HG02763 (cell line): ENCODE measurements around the gene PLEKHA1.

Source experiments
- ATAC-seq: cut with Tn5 transposase; IDR thresholded peaks from one replicate; pipeline ENCODE4 v1.9.1; 2021; ENCODE audit warnings: mild to moderate bottlenecking, moderate library complexity; ENCODE audit not compliant: unreplicated experiment

Gene PLEKHA1

DNA sequence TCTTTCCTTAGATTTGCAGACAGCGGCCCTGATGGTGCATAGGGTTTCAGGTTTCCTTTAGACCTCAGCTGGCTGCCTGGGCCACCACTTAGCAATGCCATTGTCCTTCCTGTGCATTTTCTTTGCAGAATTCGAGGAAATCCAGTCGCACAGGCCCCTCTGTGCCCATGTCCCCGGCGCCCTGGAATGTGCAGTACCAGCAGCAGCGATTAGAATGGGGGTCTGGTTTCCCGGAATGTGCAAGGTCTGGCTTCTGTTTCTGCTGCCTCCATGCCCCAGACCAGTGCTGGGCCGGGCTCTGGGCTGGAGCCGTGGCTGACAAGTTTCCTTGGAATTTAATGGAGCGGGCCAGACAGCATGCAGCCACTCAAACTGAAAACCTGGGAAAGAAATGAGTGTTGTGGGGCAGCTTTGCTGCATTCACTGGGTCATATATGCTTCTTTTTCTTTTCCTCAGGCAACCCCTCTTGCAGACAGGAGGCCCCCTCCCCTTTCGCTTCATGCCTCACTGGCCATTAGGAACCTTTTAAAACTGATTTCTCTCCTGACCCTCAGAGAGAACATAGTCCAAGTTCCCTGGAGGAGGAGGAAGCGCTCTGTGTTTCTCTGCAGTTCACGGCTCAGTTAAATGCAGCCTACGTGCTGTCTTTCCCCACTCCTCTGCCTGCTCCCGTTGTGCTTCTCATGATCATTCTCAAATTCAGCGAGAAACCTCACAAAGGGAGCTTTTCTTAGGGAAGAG, 101.3 kb downstream of the PLEKHA1 start:
- no peak for ATAC-seq

DNA sequence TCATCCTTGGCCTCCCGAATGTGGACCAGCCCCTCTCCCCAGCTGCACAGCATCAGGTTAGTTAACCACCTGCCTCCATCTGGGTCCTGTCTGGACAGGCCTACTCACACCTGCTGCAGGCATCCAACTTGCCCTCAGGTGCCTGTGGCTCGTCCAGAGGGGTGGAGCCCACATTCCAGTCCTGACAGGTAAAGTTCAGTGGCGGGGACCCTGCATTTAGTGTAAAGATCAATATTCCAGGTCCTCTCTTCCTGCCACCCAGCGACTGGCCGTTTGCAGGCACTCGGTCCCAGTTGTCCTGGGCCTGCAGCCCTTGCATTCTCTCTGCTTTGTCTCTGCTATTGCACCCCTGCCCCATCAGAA, 101.8 kb downstream of the PLEKHA1 start:
- no peak for ATAC-seq

DNA sequence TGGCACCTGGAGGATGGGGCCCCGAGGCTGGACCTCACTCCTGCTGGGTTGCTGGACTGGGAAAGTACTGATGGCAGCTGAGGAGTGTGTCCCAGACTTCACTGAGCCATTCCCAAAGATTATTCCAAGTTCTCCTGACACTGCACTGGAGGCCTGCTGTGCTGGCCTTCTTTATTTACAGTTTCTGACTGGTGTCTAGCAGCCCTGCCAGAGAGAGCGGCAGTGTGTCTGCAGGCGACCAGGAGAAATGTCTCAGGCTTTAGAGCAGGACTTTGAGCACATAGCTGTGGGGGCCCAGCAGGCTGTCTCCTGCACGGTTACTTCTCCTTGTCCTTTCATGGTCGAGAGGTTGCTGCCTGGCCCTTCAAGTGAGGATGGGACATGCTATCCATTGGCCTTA, 102.9 kb downstream of the PLEKHA1 start:
- no peak for ATAC-seq

DNA sequence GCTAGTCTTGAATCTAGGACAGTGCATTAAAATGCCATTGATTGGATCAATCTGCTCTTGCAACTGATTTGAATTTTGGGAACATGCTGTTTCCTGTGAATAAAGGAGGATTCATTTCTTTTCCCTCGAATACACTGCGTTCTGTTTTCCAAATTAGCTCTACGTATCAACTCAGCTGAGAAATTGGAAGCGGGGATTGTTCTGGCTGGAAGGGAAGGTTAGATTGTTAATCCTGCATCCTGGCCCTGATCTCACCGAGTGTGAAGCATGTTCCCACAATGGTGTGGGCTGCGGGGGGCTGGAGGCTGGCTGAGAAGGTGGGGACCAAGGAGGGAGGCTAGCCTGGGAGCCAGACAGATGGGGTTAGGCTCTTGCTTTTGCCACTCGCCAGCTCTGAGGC, 104.5 kb downstream of the PLEKHA1 start:
- ATAC-seq: no peak

DNA sequence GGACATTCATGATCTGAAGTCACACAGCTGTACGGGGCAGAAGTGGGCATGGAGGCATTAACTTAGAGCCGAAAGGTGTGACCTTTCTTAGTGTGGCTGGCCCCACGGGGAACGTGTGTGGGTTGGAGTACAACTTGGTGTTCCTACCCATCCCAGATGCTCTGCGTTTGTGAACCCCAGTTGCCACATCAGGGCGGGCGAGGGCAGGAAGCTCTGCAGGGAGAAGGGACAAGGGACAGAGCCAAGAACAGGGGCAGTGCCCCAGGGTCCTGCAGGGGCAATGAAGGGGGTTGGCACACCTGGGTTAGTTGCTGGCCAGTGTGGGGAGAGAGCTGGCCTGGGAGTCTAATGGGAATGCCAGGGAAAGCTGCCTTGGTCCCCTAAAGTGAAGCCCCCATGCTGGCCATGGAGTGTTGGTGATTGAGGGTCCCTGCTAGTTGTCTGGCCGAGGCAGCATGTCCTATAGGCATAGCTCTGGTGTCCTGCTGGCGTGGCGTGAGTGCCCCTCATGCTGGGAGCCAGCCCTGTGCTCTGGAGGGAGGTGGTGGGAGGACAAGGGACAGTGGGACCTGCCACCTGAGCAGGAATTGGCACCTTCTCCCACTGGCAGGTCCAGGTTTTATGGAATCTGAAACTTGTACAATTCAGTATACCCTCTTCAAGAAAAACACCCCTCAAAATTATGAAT, 105.8 kb downstream of the PLEKHA1 start:
- no peak for ATAC-seq

DNA sequence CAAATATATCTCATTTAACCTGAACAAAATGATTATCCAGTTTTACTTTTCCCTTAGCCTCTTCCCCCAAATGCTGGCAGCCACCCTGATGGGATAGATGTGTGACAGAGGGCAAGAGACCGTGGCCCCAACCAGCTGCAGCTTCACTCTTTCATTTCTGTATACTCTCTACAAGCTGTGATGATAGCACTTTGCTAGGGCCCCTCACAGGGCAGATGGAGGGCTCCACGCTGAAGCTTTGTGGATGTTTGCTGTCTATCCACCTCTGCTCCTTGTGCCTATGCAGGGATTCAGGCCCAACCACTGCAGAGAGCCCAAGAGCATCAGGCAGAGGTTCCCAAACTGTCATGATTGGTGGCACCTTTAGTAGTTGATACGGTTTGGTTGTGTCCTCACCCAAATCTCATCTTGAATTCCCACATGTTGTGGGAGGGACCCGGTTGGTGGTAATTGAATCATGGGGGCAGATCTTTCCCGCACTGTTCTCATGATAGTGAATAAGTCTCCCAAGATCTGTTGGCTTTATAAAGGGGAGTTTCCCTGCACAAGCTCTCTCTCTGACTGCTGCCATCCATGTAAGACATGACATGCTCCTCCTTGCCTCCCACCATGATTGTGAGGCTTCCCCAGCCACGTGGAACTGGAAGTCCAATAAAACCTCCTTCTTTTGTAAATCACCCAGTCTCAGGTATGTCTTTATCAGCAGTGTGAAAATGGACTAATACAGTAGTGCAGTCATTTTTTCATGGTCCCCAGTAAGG, 107.0 kb downstream of the PLEKHA1 start:
- ATAC-seq: no peak
